Measurements from ENCODE around the gene NETO2. TPM values are rescaled to one million over a fixed set of nuclear protein-coding genes. Genes with fewer than 3 reads are reported as not detected.
A peak's percentile ranks its signal among the peaks of the same experiment; 100 is the strongest.

NETO2 gene
- total and polyA plus RNA-seq, 10 of the 15 experiments (the other 5 are each of a cell fraction or from before 2014, with no cell fraction given) = 8.5 to 53.1 (median 27.0) TPM

DNA sequence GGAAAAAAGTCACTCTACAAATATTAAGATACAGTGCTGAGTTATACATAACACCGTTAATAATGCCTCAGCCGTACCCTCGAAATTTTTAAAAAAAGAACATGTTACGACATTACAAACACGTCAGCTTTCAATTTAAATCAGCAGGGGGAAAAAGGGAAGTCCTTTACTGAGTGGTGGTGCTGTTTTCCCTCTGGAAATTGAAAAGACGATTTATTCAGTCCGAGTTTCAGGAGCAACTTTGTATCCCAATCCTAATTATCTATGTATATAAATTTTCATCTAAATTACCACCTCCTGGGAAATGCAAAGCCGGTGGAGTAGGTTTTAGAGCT is 1.3 kb downstream of the NETO2 start (continued):
- TF ChIP-seq, protein P1, sequence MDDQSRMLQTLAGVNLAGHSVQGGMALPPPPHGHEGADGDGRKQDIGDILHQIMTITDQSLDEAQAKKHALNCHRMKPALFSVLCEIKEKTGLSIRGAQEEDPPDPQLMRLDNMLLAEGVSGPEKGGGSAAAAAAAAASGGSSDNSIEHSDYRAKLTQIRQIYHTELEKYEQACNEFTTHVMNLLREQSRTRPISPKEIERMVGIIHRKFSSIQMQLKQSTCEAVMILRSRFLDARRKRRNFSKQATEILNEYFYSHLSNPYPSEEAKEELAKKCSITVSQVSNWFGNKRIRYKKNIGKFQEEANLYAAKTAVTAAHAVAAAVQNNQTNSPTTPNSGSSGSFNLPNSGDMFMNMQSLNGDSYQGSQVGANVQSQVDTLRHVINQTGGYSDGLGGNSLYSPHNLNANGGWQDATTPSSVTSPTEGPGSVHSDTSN (IDR thresholded peaks at IDR 0.05; ENCODE audit: insufficient replicate concordance, low read depth, low read length) = no peak
- TF ChIP-seq FOXM1 (IDR thresholded peaks at IDR 0.05; ENCODE audit: low read depth, low read length) (0 out of 2 replicates have a peak, but pooled peaks have one; percentile 17), KLF5 (IDR thresholded peaks at IDR 0.05; ENCODE audit: partially characterized antibody) (no peak), CBFB (IDR thresholded peaks at IDR 0.05; ENCODE audit: low read depth) (no peak), ZBED1 (IDR thresholded peaks at IDR 0.05; ENCODE audit: borderline replicate concordance) (no peak), BCL11A (IDR thresholded peaks at IDR 0.05; ENCODE audit: low read depth, low read length) (peak; percentile 44; the same call in 1 of the 2 replicates), BRCA1 (IDR thresholded peaks at IDR 0.05; ENCODE audit: low read depth, low read length) (no peak), ESRRA (IDR thresholded peaks at IDR 0.05; ENCODE audit: low read length) (no peak), TCF3 (IDR thresholded peaks at IDR 0.05; ENCODE audit: borderline replicate concordance, insufficient read depth, low read depth, low read length) (no peak), NFYA (IDR thresholded peaks at IDR 0.05; ENCODE audit: borderline replicate concordance, low read depth, low read length) (no peak), JUND (IDR thresholded peaks at IDR 0.05; ENCODE audit: low read depth, low read length) (peak; percentile 37; the same call in 1 of the 2 replicates), PML (IDR thresholded peaks at IDR 0.05; ENCODE audit: low read length) (no peak), JUNB (IDR thresholded peaks at IDR 0.05) (peak; percentile 92), CHD4 (IDR thresholded peaks at IDR 0.05) (no peak), LARP7 (IDR thresholded peaks at IDR 0.05) (no peak), RCOR1 (conservative IDR thresholded peaks at IDR 0.05; ENCODE audit: low read depth, low read length) (no peak), MEF2A (IDR thresholded peaks at IDR 0.05; ENCODE audit: insufficient read depth, low read depth, low read length) (no peak), EZH2 (IDR thresholded peaks at IDR 0.05; ENCODE audit: borderline replicate concordance, control insufficient read depth, low read depth, low read length) (no peak), EP300 (IDR thresholded peaks at IDR 0.05; ENCODE audit: borderline replicate concordance in 1 of 2, control insufficient read depth in 1 of 2, low read depth in 2 of 2, low read length in 2 of 2) (no peak)
- TF ChIP-seq, protein P2, sequence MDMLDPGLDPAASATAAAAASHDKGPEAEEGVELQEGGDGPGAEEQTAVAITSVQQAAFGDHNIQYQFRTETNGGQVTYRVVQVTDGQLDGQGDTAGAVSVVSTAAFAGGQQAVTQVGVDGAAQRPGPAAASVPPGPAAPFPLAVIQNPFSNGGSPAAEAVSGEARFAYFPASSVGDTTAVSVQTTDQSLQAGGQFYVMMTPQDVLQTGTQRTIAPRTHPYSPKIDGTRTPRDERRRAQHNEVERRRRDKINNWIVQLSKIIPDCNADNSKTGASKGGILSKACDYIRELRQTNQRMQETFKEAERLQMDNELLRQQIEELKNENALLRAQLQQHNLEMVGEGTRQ (IDR thresholded peaks at IDR 0.05; ENCODE audit: borderline replicate concordance, low read depth, low read length) = no peak
- TF ChIP-seq, protein P3, sequence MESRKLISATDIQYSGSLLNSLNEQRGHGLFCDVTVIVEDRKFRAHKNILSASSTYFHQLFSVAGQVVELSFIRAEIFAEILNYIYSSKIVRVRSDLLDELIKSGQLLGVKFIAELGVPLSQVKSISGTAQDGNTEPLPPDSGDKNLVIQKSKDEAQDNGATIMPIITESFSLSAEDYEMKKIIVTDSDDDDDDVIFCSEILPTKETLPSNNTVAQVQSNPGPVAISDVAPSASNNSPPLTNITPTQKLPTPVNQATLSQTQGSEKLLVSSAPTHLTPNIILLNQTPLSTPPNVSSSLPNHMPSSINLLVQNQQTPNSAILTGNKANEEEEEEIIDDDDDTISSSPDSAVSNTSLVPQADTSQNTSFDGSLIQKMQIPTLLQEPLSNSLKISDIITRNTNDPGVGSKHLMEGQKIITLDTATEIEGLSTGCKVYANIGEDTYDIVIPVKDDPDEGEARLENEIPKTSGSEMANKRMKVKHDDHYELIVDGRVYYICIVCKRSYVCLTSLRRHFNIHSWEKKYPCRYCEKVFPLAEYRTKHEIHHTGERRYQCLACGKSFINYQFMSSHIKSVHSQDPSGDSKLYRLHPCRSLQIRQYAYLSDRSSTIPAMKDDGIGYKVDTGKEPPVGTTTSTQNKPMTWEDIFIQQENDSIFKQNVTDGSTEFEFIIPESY (IDR thresholded peaks at IDR 0.05) = no peak
- TF ChIP-seq, protein P4, sequence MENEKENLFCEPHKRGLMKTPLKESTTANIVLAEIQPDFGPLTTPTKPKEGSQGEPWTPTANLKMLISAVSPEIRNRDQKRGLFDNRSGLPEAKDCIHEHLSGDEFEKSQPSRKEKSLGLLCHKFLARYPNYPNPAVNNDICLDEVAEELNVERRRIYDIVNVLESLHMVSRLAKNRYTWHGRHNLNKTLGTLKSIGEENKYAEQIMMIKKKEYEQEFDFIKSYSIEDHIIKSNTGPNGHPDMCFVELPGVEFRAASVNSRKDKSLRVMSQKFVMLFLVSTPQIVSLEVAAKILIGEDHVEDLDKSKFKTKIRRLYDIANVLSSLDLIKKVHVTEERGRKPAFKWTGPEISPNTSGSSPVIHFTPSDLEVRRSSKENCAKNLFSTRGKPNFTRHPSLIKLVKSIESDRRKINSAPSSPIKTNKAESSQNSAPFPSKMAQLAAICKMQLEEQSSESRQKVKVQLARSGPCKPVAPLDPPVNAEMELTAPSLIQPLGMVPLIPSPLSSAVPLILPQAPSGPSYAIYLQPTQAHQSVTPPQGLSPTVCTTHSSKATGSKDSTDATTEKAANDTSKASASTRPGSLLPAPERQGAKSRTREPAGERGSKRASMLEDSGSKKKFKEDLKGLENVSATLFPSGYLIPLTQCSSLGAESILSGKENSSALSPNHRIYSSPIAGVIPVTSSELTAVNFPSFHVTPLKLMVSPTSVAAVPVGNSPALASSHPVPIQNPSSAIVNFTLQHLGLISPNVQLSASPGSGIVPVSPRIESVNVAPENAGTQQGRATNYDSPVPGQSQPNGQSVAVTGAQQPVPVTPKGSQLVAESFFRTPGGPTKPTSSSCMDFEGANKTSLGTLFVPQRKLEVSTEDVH (IDR thresholded peaks at IDR 0.05; ENCODE audit: low read depth, partially characterized antibody) = no peak
- TF ChIP-seq, protein P5, sequence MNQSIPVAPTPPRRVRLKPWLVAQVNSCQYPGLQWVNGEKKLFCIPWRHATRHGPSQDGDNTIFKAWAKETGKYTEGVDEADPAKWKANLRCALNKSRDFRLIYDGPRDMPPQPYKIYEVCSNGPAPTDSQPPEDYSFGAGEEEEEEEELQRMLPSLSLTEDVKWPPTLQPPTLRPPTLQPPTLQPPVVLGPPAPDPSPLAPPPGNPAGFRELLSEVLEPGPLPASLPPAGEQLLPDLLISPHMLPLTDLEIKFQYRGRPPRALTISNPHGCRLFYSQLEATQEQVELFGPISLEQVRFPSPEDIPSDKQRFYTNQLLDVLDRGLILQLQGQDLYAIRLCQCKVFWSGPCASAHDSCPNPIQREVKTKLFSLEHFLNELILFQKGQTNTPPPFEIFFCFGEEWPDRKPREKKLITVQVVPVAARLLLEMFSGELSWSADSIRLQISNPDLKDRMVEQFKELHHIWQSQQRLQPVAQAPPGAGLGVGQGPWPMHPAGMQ (IDR thresholded peaks at IDR 0.05; ENCODE audit: borderline replicate concordance) = no peak

Measured in GM12878 (cell line).